Measurements from ENCODE around the gene POLR2L. TPM values are rescaled to one million over a fixed set of nuclear protein-coding genes. Genes with fewer than 3 reads are reported as not detected.

The POLR2L gene
- total and polyA plus RNA-seq, 10 donors, result 24.6 to 131 (median 66.2) TPM

GRCh38 chr11:837990-838307 lies 4.4 kb downstream of the POLR2L start:
- WGBS, 5 donors, result 78 to 83% (median 81%) methylated on average over 1 to 8 of the region's 8 CpGs; no CpG with 5 or more reads in 1 of the 5 donors
- H3K4me1 ChIP-seq, result peaks cover 25 to 94% (median 59%) of the 10 kb centered on the region in 6 donors
- peaks cover 0 to 54% (median 38%) of the 10 kb centered on the region in 6 donors for H3K36me3 ChIP-seq
- H3K27me3 ChIP-seq (replicated peaks in 1 of 7), result peaks cover 0 to 27% (median 0%) of the 10 kb centered on the region in 7 donors
- intact Hi-C loops (cut with DNase I; ENCODE audit: low total_unique reads), result no loop called here
- H3K9me3 ChIP-seq, result no peaks in the 10 kb centered on the region
- no peak for DNase-seq
- no peak overlapping the region for H3K4me3 ChIP-seq
- TF ChIP-seq POLR2A (IDR thresholded peaks at IDR 0.05), result no peak
- TF ChIP-seq, protein P1, sequence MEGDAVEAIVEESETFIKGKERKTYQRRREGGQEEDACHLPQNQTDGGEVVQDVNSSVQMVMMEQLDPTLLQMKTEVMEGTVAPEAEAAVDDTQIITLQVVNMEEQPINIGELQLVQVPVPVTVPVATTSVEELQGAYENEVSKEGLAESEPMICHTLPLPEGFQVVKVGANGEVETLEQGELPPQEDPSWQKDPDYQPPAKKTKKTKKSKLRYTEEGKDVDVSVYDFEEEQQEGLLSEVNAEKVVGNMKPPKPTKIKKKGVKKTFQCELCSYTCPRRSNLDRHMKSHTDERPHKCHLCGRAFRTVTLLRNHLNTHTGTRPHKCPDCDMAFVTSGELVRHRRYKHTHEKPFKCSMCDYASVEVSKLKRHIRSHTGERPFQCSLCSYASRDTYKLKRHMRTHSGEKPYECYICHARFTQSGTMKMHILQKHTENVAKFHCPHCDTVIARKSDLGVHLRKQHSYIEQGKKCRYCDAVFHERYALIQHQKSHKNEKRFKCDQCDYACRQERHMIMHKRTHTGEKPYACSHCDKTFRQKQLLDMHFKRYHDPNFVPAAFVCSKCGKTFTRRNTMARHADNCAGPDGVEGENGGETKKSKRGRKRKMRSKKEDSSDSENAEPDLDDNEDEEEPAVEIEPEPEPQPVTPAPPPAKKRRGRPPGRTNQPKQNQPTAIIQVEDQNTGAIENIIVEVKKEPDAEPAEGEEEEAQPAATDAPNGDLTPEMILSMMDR (IDR thresholded peaks at IDR 0.05 in 8 of 11, conservative IDR thresholded peaks at IDR 0.05 in 3 of 11), result no peak
- no peak for TF ChIP-seq POLR2AphosphoS5 (IDR thresholded peaks at IDR 0.05)
- peak overlapping the region in 2 of 8 donors; percentile 8 to 16 for H3K27ac ChIP-seq

DNA sequence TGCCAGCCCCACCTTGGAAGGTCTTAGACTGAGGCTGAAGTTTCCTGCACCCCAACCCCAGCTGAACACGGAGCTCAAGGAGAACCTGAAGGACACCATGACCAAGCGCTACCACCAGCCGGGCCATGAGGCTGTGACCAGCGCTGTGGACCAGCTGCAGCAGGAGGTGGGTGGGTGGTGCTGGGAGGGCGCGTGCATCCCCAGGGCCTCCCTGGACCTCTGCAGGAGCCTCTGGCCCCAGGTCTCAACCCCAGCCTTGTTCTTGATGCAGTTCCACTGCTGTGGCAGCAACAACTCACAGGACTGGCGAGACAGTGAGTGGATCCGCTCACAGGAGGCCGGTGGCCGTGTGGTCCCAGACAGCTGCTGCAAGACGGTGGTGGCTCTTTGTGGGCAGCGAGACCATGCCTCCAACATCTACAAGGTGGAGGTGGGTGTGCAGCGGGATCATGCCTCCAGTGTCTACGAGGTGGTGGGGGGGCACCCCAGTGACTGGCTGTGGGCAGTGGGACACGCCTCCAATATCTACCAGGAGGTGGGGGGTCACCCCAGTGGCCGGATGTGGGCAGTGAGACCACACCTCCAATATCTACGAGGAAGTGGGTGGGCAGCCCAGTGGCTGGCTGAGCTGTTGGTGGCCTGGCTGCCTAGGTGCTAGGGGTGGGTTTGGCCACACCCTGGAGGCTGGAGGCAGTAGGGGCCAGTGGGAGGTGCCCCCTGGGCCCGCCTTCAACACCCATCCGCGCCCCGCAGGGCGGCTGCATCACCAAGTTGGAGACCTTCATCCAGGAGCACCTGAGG lies 4.9 kb downstream of the POLR2L start:
- H3K27me3 ChIP-seq (replicated peaks in 1 of 7), result peaks cover 0 to 31% (median 0%) of the 10 kb centered on the region in 7 donors
- peaks cover 26 to 94% (median 61%) of the 10 kb centered on the region in 6 donors for H3K4me1 ChIP-seq
- 78 to 85% (median 82%) methylated on average over 9 to 22 of the region's 22 CpGs for WGBS, 5 donors
- peak overlapping the region in 1 of 8 donors; percentile 16 for H3K27ac ChIP-seq
- H3K4me3 ChIP-seq, result no peak overlapping the region
- DNase-seq, result no peak
- no peaks in the 10 kb centered on the region for H3K9me3 ChIP-seq
- TF ChIP-seq POLR2A (IDR thresholded peaks at IDR 0.05) (no peak), POLR2AphosphoS5 (IDR thresholded peaks at IDR 0.05) (peak in 2 of 3 donors; percentile 37 to 58)
- TF ChIP-seq, protein P1 (IDR thresholded peaks at IDR 0.05 in 8 of 11, conservative IDR thresholded peaks at IDR 0.05 in 3 of 11), result no peak
- intact Hi-C loops (cut with DNase I; ENCODE audit: low total_unique reads), result no loop called here
- H3K36me3 ChIP-seq, result peaks cover 0 to 54% (median 38%) of the 10 kb centered on the region in 6 donors

- no peaks in the 10 kb centered on the region for H3K9me3 ChIP-seq
- 81 to 91% (median 88%) methylated on average over 8 to 9 of the region's 9 CpGs for WGBS, 5 donors
- H3K27me3 ChIP-seq (replicated peaks in 1 of 7), result peaks cover 0 to 38% (median 0%) of the 10 kb centered on the region in 7 donors
- TF ChIP-seq, protein P1 (IDR thresholded peaks at IDR 0.05 in 8 of 11, conservative IDR thresholded peaks at IDR 0.05 in 3 of 11), result no peak
- TF ChIP-seq POLR2A (IDR thresholded peaks at IDR 0.05) (no peak), POLR2AphosphoS5 (IDR thresholded peaks at IDR 0.05) (peak in 2 of 3 donors; percentile 1 to 3)
- H3K27ac ChIP-seq, result no peak overlapping the region
- no peak for DNase-seq
- H3K4me1 ChIP-seq, result peaks cover 30 to 96% (median 64%) of the 10 kb centered on the region in 6 donors
- intact Hi-C loops (cut with DNase I; ENCODE audit: low total_unique reads), result no loop called here
- H3K36me3 ChIP-seq, result peaks cover 0 to 54% (median 38%) of the 10 kb centered on the region in 6 donors
- H3K4me3 ChIP-seq, result no peak overlapping the region
Observed at GRCh38 chr11:836700-837099, 5.6 kb downstream of the POLR2L start.

DNA sequence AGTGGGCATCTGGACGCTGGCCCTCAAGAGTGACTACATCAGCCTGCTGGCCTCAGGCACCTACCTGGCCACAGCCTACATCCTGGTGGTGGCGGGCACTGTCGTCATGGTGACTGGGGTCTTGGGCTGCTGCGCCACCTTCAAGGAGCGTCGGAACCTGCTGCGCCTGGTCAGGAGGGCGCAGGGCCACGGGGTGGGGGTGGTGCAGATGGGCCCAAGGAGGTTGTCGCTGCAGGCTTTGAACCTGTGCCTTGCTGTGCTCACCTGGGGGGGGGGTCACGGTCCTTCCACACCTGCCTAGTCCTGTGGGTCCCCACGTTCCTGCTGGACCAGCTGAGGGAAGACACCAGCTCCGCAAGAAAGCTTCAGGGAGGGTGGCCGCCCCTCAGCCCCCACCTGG lies 6.1 kb downstream of the POLR2L start:
- DNase-seq, result peak; percentile 76
- peaks cover 0 to 42% (median 0%) of the 10 kb centered on the region in 7 donors for H3K27me3 ChIP-seq (replicated peaks in 1 of 7)
- WGBS, 5 donors, result 91 to 97% (median 94%) methylated on average over 7 to 14 of the region's 14 CpGs
- peaks cover 27 to 96% (median 63%) of the 10 kb centered on the region in 6 donors for H3K4me1 ChIP-seq
- peak in 2 of 3 donors; percentile 13 to 61 for TF ChIP-seq POLR2AphosphoS5 (IDR thresholded peaks at IDR 0.05)
- TF ChIP-seq POLR2A (IDR thresholded peaks at IDR 0.05), result no peak
- TF ChIP-seq, protein P1 (IDR thresholded peaks at IDR 0.05 in 8 of 11, conservative IDR thresholded peaks at IDR 0.05 in 3 of 11), result no peak
- H3K4me3 ChIP-seq, result no peak overlapping the region
- peaks cover 0 to 54% (median 38%) of the 10 kb centered on the region in 6 donors for H3K36me3 ChIP-seq
- no peaks in the 10 kb centered on the region for H3K9me3 ChIP-seq
- H3K27ac ChIP-seq, result peak overlapping the region in 1 of 8 donors; percentile 31
- intact Hi-C loops (cut with DNase I; ENCODE audit: low total_unique reads), result no loop called here

Measured in spleen (tissue), 11 donors.